ENCODE results near the gene HAUS8.
"Not testable (repeated sequence)": the region's sequence is repeated elsewhere in the genome, so short reads cannot be mapped to it uniquely, and the experiment has no call there.

Gene HAUS8

DNA sequence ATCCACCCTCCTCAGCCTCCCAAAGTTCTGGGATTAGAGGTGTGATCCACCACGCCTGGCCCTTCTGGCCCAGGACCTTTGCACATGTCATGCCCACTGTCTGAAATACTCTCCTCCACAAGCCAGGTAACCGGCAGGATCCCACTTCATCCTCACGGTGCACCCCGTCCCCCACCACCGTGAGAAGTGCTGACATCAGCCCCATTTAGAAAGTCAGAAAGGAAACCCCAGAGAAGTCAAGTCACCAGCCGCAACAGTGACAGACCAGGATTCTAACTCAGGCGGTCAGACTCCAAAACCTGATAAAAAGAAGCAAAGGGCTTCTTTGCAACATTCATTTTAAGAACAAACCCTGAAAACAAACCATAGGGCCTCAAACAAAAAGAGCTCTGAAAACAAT lies 52.5 kb downstream of the HAUS8 start:
- no peaks in the 10 kb centered on the region for H3K9me3 ChIP-seq (ENCODE audit: control insufficient read depth, low read length)
- H3K27me3 ChIP-seq (ENCODE audit: control insufficient read depth, insufficient read depth, low read length) = no peaks in the 10 kb centered on the region
- no peak overlapping the region for H3K4me2 ChIP-seq (ENCODE audit: low read length)
- H3K27ac ChIP-seq = no peak overlapping the region
- H2AFZ ChIP-seq = no peak overlapping the region
- H3K79me2 ChIP-seq = no peaks in the 10 kb centered on the region
- H3K36me3 ChIP-seq (ENCODE audit: control insufficient read depth, insufficient read depth, low read length) = no peaks in the 10 kb centered on the region
- no peak overlapping the region for H3K4me3 ChIP-seq (ENCODE audit: low read depth, low read length)
- H3K9ac ChIP-seq = no peak overlapping the region
- TF ChIP-seq, protein P1, sequence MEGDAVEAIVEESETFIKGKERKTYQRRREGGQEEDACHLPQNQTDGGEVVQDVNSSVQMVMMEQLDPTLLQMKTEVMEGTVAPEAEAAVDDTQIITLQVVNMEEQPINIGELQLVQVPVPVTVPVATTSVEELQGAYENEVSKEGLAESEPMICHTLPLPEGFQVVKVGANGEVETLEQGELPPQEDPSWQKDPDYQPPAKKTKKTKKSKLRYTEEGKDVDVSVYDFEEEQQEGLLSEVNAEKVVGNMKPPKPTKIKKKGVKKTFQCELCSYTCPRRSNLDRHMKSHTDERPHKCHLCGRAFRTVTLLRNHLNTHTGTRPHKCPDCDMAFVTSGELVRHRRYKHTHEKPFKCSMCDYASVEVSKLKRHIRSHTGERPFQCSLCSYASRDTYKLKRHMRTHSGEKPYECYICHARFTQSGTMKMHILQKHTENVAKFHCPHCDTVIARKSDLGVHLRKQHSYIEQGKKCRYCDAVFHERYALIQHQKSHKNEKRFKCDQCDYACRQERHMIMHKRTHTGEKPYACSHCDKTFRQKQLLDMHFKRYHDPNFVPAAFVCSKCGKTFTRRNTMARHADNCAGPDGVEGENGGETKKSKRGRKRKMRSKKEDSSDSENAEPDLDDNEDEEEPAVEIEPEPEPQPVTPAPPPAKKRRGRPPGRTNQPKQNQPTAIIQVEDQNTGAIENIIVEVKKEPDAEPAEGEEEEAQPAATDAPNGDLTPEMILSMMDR (IDR thresholded peaks at IDR 0.05) = no peak
- no peaks in the 10 kb centered on the region for H3K4me1 ChIP-seq

DNA sequence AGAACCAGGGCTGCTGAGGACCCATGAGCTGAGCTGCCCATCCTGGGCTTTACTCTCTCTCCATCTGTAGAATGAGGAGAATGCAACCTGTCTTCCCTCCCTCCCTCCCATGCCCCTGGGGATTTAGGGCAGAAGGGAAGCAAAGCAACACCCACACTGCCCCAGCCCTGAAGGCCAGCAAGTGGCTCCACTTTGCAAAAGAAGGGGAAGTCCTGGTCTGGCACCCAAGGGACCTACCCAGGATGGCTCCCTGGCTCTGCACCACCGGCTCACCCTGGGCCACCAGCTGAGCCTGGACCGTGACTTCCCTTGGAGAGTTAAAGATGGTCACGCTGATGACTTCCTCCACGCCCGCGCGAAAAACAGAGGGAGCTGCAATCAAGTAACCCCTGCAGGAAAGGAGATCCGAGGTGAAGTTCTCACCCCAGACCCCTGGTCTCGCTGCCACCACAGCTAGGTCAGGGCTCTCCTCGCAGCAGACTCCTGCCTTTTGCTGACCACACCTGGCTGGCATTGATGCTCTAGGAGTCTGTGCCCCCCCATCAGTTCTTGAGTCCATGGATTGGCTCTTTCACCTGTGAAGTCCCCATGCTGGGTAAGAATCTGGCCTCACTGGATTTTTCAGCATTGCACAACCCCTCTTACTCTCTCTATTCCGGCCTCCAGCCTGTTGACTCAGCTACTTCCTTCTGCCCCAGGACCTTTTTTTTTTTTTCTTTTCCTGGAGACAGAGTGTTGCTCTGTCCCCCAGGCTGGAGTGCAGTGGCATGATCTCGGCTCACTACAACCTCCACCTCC lies 53.3 kb downstream of the HAUS8 start:
- Histone ChIP-seq H3K4me2 (ENCODE audit: low read length) (peak overlapping the region; percentile 6), H3K4me3 (ENCODE audit: low read depth, low read length) (no peak overlapping the region), H3K9ac (no peak overlapping the region), H3K36me3 (ENCODE audit: control insufficient read depth, insufficient read depth, low read length) (no peaks in the 10 kb centered on the region), H3K27me3 (ENCODE audit: control insufficient read depth, insufficient read depth, low read length) (no peaks in the 10 kb centered on the region), H3K79me2 (no peaks in the 10 kb centered on the region), H2AFZ (no peak overlapping the region), H3K9me3 (ENCODE audit: control insufficient read depth, low read length) (no peaks in the 10 kb centered on the region), H3K27ac (no peak overlapping the region), H3K4me1 (no peaks in the 10 kb centered on the region)
- TF ChIP-seq, protein P1 (IDR thresholded peaks at IDR 0.05) = no peak

DNA sequence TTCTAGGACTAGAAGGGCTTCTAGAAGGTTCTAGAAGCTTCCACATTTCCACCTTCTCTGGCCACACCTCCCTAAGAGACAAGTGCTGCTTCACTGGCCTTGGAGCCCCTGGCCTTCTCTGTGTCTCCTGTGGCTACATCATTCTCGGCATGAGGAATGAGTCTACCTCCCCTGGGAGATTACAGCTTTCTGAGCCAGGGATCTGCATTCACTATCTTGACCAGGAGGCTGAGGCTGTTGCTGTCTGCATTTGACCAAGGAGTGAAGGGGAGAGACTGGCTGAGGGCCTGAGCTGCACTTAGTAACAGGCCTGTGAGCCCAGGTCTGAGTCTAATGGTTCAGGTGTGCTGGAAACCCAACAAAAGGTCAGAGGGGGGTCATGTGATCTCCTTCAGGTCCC lies 53.9 kb downstream of the HAUS8 start:
- Histone ChIP-seq H3K4me1 (no peaks in the 10 kb centered on the region), H3K79me2 (no peaks in the 10 kb centered on the region), H3K36me3 (ENCODE audit: control insufficient read depth, insufficient read depth, low read length) (no peaks in the 10 kb centered on the region), H2AFZ (no peak overlapping the region), H3K4me3 (ENCODE audit: low read depth, low read length) (no peak overlapping the region), H3K4me2 (ENCODE audit: low read length) (no peak overlapping the region), H3K27ac (no peak overlapping the region), H3K9me3 (ENCODE audit: control insufficient read depth, low read length) (no peaks in the 10 kb centered on the region), H3K27me3 (ENCODE audit: control insufficient read depth, insufficient read depth, low read length) (no peaks in the 10 kb centered on the region), H3K9ac (no peak overlapping the region)
- TF ChIP-seq, protein P1 (IDR thresholded peaks at IDR 0.05) = no peak

DNA sequence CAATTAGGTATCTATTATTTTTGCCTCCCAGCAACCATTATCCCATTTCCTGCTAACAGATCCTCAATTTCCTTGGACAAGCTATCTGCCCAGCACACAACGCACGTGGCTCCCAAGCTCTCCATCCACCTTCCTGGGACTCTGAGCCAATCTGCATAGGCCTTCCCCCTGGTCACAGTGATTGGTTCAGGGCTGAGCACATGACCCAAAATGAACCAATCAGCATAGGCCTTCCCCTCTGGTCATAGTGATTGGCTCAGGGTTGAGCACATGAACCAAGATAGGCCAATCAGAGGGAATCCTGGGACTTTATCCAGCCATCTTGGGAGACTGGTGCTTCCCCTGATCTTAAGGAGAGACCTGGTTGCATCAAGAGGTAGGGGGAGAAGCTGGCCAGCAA lies 54.4 kb downstream of the HAUS8 start:
- no peak overlapping the region for H3K27ac ChIP-seq
- no peaks in the 10 kb centered on the region for H3K4me1 ChIP-seq
- no peak overlapping the region for H3K4me2 ChIP-seq (ENCODE audit: low read length)
- no peaks in the 10 kb centered on the region for H3K36me3 ChIP-seq (ENCODE audit: control insufficient read depth, insufficient read depth, low read length)
- H3K4me3 ChIP-seq (ENCODE audit: low read depth, low read length) = no peak overlapping the region
- H3K9ac ChIP-seq = no peak overlapping the region
- no peaks in the 10 kb centered on the region for H3K27me3 ChIP-seq (ENCODE audit: control insufficient read depth, insufficient read depth, low read length)
- H3K9me3 ChIP-seq (ENCODE audit: control insufficient read depth, low read length) = no peaks in the 10 kb centered on the region
- no peaks in the 10 kb centered on the region for H3K79me2 ChIP-seq
- H2AFZ ChIP-seq = no peak overlapping the region
- TF ChIP-seq, protein P1 (IDR thresholded peaks at IDR 0.05) = no peak

DNA sequence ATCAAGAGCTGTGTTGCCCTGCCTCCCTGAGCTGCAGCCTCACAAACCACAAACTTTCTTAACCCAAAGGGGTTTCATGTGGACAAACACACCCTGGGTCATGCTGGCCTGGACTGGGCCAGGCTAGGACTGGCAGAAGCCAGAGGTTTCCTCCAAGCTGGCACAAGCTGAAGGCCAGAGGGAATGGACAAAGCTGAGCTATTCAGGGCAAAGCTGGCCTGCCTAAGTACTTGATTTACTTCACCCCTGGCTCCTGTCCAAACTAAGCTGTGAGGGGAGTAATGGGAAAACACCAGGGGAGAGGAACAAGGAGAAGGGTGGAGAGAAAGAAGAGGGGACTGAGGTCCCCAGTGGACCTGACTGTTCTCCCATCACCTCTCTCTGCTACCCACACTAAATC lies 54.9 kb downstream of the HAUS8 start:
- Histone ChIP-seq H3K4me3 (ENCODE audit: low read depth, low read length) (no peak overlapping the region), H2AFZ (no peak overlapping the region), H3K4me2 (ENCODE audit: low read length) (no peak overlapping the region), H3K79me2 (no peaks in the 10 kb centered on the region), H3K36me3 (ENCODE audit: control insufficient read depth, insufficient read depth, low read length) (no peaks in the 10 kb centered on the region), H3K4me1 (no peaks in the 10 kb centered on the region), H3K27me3 (ENCODE audit: control insufficient read depth, insufficient read depth, low read length) (no peaks in the 10 kb centered on the region), H3K9me3 (ENCODE audit: control insufficient read depth, low read length) (no peaks in the 10 kb centered on the region), H3K27ac (no peak overlapping the region), H3K9ac (no peak overlapping the region)
- TF ChIP-seq, protein P1 (IDR thresholded peaks at IDR 0.05) = no peak

DNA sequence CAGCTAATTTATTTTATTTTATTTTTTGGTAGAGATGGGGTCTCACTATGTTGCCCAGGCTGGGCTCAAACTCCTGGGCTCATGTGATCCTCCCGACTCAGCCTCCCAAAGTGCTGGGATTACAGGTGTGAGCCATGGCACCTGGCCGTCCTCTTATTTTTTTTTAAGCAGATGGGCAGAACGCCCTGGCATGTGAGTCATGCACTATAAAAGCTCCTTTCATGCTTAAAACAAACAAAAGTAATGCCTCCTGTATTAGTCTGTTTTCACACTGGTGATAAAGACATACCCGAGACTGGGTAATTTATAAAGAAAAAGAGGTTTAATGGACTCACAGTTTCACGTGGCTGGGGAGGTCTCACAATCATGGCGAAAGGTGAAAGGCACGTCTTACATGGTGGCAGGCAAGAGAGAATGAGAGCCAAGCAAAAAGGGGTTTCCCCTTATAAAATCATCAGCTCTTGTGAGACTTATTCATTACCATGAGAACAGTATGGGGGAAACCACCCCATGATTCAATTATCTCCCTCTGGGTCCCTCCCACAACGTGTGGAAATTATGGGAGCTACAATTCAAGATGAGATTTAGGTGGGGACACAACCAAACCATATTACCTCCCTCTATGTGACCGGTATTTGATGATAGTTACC lies 60.9 kb downstream of the HAUS8 start:
- not testable (repeated sequence) for H2AFZ ChIP-seq; H3K9me3 ChIP-seq (ENCODE audit: control insufficient read depth, low read length); H3K9ac ChIP-seq; H3K27me3 ChIP-seq (ENCODE audit: control insufficient read depth, insufficient read depth, low read length); H3K27ac ChIP-seq; H3K79me2 ChIP-seq; H3K4me2 ChIP-seq (ENCODE audit: low read length); H3K4me3 ChIP-seq (ENCODE audit: low read depth, low read length); H3K4me1 ChIP-seq; H3K36me3 ChIP-seq (ENCODE audit: control insufficient read depth, insufficient read depth, low read length)
